SK-MEL-5 (cell line): ENCODE data around the gene CEACAM19. TPM values are rescaled to one million over a fixed set of nuclear protein-coding genes. Genes with fewer than 3 reads are reported as not detected.
"Not testable (repeated sequence)": the region's sequence is repeated elsewhere in the genome, so short reads cannot be mapped to it uniquely, and the experiment has no call there.

Experiments used
- DNase-seq: peaks from one replicate; pipeline ENCODE4 v3.0.0-alpha.2; 2016; ENCODE audit warnings: low read depth, low spot score
- in situ Hi-C: cut with HindIII; loops from 2 replicates; pipeline ENCODE4 v1.10.0; 2016; ENCODE audit warnings: low sequenced_read_pairs, high pct_unique_total_duplicates, low pct_unique_long_range_greater_than_20kb
- total RNA-seq: library from RNA; depleted of rRNA; stranded (reverse); fragments of >200 nt; shearing (Covaris generic); gene quantifications from 2 replicates; pipeline ENCODE4 v1.2.3, GENCODE V29; 2014

CEACAM19 gene
- total RNA-seq, 1 experiment from 2014 or later, result 0.16 TPM

GRCh38 chr19:44709434-44710266 is 38.4 kb downstream of the CEACAM19 start:
- DNase-seq, in situ Hi-C loops: not testable (repeated sequence)

- in situ Hi-C loops, result no loop called here
- no peak for DNase-seq
Observed at GRCh38 chr19:44710483-44710882, 39.2 kb downstream of the CEACAM19 start.

- DNase-seq, result peak; percentile 38
- in situ Hi-C loops, result no loop called here
Observed at GRCh38 chr19:44712864-44713515, 41.7 kb downstream of the CEACAM19 start.

GRCh38 chr19:44714597-44715169 is 43.4 kb downstream of the CEACAM19 start:
- in situ Hi-C loops, result no loop called here
- no peak for DNase-seq

- in situ Hi-C loops, result no loop called here
- DNase-seq, result no peak
Observed at GRCh38 chr19:44717603-44718002, 46.3 kb downstream of the CEACAM19 start.

- in situ Hi-C loops, result no loop called here
- DNase-seq, result no peak
Observed at GRCh38 chr19:44718441-44719261, 47.4 kb downstream of the CEACAM19 start.

- no peak for DNase-seq
- in situ Hi-C loops, result no loop called here
Observed at GRCh38 chr19:44719262-44719701, 48.0 kb downstream of the CEACAM19 start.

- in situ Hi-C loops, DNase-seq: not testable (repeated sequence)
Observed at GRCh38 chr19:44720396-44720795, 49.1 kb downstream of the CEACAM19 start.

- no peak for DNase-seq
- in situ Hi-C loops, result no loop called here
Observed at GRCh38 chr19:44720945-44721344, 49.7 kb downstream of the CEACAM19 start.

- in situ Hi-C loops, result not testable (repeated sequence)
Observed at GRCh38 chr19:44721369-44721768, 50.1 kb downstream of the CEACAM19 start.

GRCh38 chr19:44722131-44723121 is 51.1 kb downstream of the CEACAM19 start:
- in situ Hi-C loops, result no loop called here
- no peak for DNase-seq

More at GRCh38 chr19:44721369-44721768, 50.1 kb downstream of the CEACAM19 start:
- not testable (repeated sequence) for DNase-seq

GRCh38 chr19:44723299-44723951 is 52.1 kb downstream of the CEACAM19 start:
- no peak for DNase-seq
- in situ Hi-C loops, result no loop called here

- peak; percentile 77 for DNase-seq
- in situ Hi-C loops, result no loop called here
Observed at GRCh38 chr19:44723952-44724319, 52.7 kb downstream of the CEACAM19 start.

- no peak for DNase-seq
- in situ Hi-C loops, result no loop called here
Observed at GRCh38 chr19:44725251-44725650, 54.0 kb downstream of the CEACAM19 start.

- DNase-seq, result no peak
- in situ Hi-C loops, result no loop called here
Observed at GRCh38 chr19:44725684-44726083, 54.4 kb downstream of the CEACAM19 start.

GRCh38 chr19:44726465-44726864 is 55.2 kb downstream of the CEACAM19 start:
- in situ Hi-C loops, result no loop called here
- no peak for DNase-seq
